NCI-H1417 (cell line): ENCODE results near the gene RUFY1.

Experiments used
- DNase-seq, 3 experiments: peaks; one replicate each; lab custom pipeline; 2025; lab: John Stamatoyannopoulos, UW

The RUFY1 gene

GRCh38 chr5:179605026-179605833 lies 54.9 kb downstream of the RUFY1 start:
- no peak for DNase-seq

GRCh38 chr5:179606071-179606909 lies 55.9 kb downstream of the RUFY1 start:
- no peak for DNase-seq

GRCh38 chr5:179606910-179607159 lies 56.5 kb downstream of the RUFY1 start:
- DNase-seq: no peak

GRCh38 chr5:179607160-179607931 lies 57.0 kb downstream of the RUFY1 start:
- no peak for DNase-seq

GRCh38 chr5:179608131-179608581 lies 57.8 kb downstream of the RUFY1 start:
- no peak for DNase-seq

- DNase-seq: peak in 1 of 3 experiments; percentile 20
These were observed 59.4 kb downstream of the RUFY1 start for GRCh38 chr5:179609834-179610108.

- peak in 1 of 3 experiments; percentile 20 for DNase-seq
These were observed 60.0 kb downstream of the RUFY1 start for GRCh38 chr5:179610109-179610902.

- DNase-seq: peak in 1 of 3 experiments; percentile 2
These were observed 60.5 kb downstream of the RUFY1 start for GRCh38 chr5:179610903-179611265.

- peak in 1 of 3 experiments; percentile 31 for DNase-seq
These were observed 62.5 kb downstream of the RUFY1 start for GRCh38 chr5:179612577-179613459.

GRCh38 chr5:179613460-179614071 lies 63.2 kb downstream of the RUFY1 start:
- peak in 1 of 3 experiments; percentile 3 for DNase-seq

GRCh38 chr5:179614745-179615144 lies 64.4 kb downstream of the RUFY1 start:
- DNase-seq: peak in 1 of 3 experiments; percentile 5

GRCh38 chr5:179615203-179615602 lies 64.8 kb downstream of the RUFY1 start:
- DNase-seq: no peak

GRCh38 chr5:179616002-179616594 lies 65.7 kb downstream of the RUFY1 start:
- no peak for DNase-seq

GRCh38 chr5:179617930-179618329 lies 67.6 kb downstream of the RUFY1 start:
- peak in 1 of 3 experiments; percentile 14 for DNase-seq

- DNase-seq: peak in 1 of 3 experiments; percentile 40
These were observed 68.7 kb downstream of the RUFY1 start for GRCh38 chr5:179618923-179619554.

- DNase-seq: no peak
These were observed 69.4 kb downstream of the RUFY1 start for GRCh38 chr5:179619776-179620175.

- DNase-seq: peak in 1 of 3 experiments; percentile 11
These were observed 69.9 kb downstream of the RUFY1 start for GRCh38 chr5:179620293-179620692.

GRCh38 chr5:179620703-179621350 lies 70.5 kb downstream of the RUFY1 start:
- peak in 1 of 3 experiments; percentile 14 for DNase-seq
